Measurements from ENCODE around the gene TDP1. TPM values are rescaled to one million over a fixed set of nuclear protein-coding genes. Genes with fewer than 3 reads are reported as not detected.

TDP1 gene
- total RNA-seq, 4 donors from 2014 or later = 2.9 to 8.0 (median 7.3) TPM

DNA sequence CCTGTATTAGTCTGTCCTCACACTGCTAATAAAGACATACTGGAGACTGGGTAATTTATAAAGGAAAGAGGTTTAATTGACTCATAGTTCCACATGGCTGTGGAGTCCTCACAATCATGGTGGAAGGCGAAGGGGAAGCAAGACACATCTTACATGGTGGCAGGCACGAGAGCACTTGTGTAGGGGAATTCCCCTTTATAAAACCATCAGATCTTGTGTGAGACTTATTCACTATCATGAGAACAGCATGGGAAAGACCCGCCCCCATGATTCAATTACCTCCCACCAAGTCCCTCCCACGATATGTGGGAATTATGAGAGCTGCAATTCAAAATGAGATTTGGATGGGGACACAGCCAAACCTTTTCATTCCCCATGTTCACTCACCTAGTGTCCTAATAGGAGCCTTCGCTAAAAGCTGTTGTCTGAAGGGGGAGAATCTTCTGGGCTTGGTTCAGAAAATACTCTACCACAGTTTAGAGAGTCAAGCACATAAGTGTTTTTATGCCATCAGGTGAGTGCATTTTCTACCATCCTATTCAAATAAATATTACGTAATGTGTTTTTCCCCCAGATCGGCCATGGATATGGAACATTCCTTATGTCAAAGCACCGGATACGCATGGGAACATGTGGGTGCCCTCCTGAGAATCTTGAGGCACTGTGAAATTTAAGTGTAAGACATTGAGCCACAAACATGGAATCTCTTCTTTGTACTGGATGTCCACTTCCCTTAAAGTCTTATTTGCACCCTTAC, 86.9 kb downstream of the TDP1 start:
- Histone ChIP-seq H3K4me3 (replicated peaks in 1 of 3) (no peak overlapping the region), H3K36me3 (no peaks in the 10 kb centered on the region), H3K9me3 (no peaks in the 10 kb centered on the region), H3K4me1 (no peaks in the 10 kb centered on the region), H3K27ac (no peak overlapping the region), H3K27me3 (no peaks in the 10 kb centered on the region)
- intact Hi-C loops (cut with DNase I) = no loop called here
- no peak for DNase-seq
- TF ChIP-seq, protein P1, sequence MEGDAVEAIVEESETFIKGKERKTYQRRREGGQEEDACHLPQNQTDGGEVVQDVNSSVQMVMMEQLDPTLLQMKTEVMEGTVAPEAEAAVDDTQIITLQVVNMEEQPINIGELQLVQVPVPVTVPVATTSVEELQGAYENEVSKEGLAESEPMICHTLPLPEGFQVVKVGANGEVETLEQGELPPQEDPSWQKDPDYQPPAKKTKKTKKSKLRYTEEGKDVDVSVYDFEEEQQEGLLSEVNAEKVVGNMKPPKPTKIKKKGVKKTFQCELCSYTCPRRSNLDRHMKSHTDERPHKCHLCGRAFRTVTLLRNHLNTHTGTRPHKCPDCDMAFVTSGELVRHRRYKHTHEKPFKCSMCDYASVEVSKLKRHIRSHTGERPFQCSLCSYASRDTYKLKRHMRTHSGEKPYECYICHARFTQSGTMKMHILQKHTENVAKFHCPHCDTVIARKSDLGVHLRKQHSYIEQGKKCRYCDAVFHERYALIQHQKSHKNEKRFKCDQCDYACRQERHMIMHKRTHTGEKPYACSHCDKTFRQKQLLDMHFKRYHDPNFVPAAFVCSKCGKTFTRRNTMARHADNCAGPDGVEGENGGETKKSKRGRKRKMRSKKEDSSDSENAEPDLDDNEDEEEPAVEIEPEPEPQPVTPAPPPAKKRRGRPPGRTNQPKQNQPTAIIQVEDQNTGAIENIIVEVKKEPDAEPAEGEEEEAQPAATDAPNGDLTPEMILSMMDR (IDR thresholded peaks at IDR 0.05) = no peak
- TF ChIP-seq POLR2A (IDR thresholded peaks at IDR 0.05) = no peak
- WGBS, 2 donors = 85 to 91% methylated on average over 9 of the region's 9 CpGs

DNA sequence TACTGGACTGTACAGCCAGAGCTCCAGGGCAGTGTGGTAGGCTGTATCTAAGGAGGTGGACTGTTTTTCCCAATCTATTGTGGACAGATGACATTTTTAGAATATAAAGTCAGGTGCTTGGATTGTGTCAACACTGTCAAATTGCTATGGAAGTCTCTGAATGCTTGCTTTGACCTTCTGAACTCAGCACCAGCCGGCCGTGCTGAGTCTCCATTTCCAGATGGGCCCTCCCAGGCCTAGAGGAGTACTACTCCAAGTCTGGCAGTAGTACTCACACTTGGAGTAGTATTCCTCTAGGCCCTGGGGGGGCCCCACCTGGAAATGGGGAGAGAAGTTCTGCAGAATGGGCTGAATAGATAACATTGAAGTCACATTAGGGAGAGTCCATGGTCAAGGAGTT, 89.9 kb downstream of the TDP1 start:
- Histone ChIP-seq H3K9me3 (no peaks in the 10 kb centered on the region), H3K27ac (no peak overlapping the region), H3K36me3 (no peaks in the 10 kb centered on the region), H3K27me3 (no peaks in the 10 kb centered on the region), H3K4me3 (replicated peaks in 1 of 3) (no peak overlapping the region), H3K4me1 (no peaks in the 10 kb centered on the region)
- intact Hi-C loops (cut with DNase I) = no loop called here
- no peak for DNase-seq
- 76 to 83% methylated on average over 2 of the region's 2 CpGs for WGBS, 2 donors
- TF ChIP-seq POLR2A (IDR thresholded peaks at IDR 0.05) = no peak
- TF ChIP-seq, protein P1 (IDR thresholded peaks at IDR 0.05) = no peak

DNA sequence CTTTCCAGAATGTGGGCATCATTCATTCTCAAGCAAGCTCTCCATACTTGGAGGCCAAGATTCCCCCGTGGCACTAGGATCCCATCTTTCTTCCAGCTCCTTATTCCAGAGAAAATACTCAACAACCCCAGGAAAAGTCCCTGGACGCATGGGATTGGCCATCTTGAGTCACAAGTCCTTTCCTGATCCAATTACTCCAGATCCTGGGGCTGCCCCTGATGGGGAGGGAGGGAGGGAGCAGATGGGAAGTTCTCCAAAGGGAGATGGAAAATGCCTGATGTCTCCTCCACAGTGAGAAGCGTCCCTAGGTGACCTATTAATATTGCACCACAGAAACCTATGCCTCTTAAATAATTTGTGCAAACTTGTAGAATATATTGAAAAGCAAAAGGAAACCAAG, 93.7 kb downstream of the TDP1 start:
- no peak for TF ChIP-seq POLR2A (IDR thresholded peaks at IDR 0.05)
- TF ChIP-seq, protein P1 (IDR thresholded peaks at IDR 0.05) = no peak
- Histone ChIP-seq H3K27me3 (no peaks in the 10 kb centered on the region), H3K4me3 (replicated peaks in 1 of 3) (no peak overlapping the region), H3K27ac (no peak overlapping the region), H3K9me3 (no peaks in the 10 kb centered on the region), H3K4me1 (no peaks in the 10 kb centered on the region), H3K36me3 (no peaks in the 10 kb centered on the region)
- whole genome bisulfite sequencing, 2 donors = 73 to 74% methylated on average over 3 of the region's 3 CpGs
- DNase-seq = no peak
- intact Hi-C loops (cut with DNase I) = no loop called here

DNA sequence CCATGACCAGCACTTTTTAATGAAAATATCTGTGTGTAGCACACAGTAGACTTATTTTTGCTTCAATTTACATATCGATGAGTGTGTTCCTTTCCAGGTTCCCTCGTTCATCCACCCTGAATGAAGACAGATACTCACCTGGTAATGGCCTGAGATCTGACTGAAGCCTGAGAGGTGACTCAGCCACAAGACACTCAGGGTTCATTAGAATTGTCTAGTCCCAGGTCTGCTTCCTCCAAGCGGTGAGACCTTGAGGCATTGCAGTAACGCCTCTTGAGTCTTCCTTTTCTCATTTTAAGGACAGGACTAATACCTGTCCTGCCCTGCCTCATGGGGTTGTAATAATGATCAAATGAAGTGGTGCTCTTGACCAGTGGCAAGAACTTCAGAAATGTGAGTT, 94.5 kb downstream of the TDP1 start:
- 86 to 94% methylated on average over 4 of the region's 4 CpGs for WGBS, 2 donors

DNA sequence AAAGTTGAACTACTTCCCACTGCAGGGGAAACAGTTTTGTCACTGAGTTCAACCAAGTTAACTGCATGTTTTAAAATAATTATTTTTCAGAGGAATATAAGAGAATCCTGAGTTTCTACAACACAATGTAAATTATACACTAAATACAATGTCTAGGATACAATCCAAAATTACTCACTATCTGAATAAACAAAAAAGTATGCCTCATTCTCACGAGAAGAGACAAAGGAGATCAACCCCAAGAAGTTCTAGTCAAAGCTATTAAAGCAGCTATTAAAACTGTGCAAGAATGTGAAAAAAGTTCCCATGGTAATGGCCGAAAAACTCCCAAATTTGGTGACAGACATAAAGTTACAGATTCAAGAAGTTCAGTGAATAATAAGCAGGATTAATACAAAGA, 97.3 kb downstream of the TDP1 start:
- DNase-seq = no peak
- 75 to 84% methylated on average over 2 of the region's 2 CpGs for WGBS, 2 donors
- intact Hi-C loops (cut with DNase I) = no loop called here
- no peaks in the 10 kb centered on the region for H3K36me3 ChIP-seq
- H3K4me3 ChIP-seq (replicated peaks in 1 of 3) = no peak overlapping the region
- no peaks in the 10 kb centered on the region for H3K27me3 ChIP-seq
- TF ChIP-seq POLR2A (IDR thresholded peaks at IDR 0.05) = no peak
- TF ChIP-seq, protein P1 (IDR thresholded peaks at IDR 0.05) = no peak
- H3K27ac ChIP-seq = no peak overlapping the region
- H3K9me3 ChIP-seq = no peaks in the 10 kb centered on the region
- no peaks in the 10 kb centered on the region for H3K4me1 ChIP-seq

More for the DNA sequence above, 94.5 kb downstream of the TDP1 start:
- DNase-seq = no peak
- intact Hi-C loops (cut with DNase I) = no loop called here
- H3K36me3 ChIP-seq = no peaks in the 10 kb centered on the region
- no peaks in the 10 kb centered on the region for H3K27me3 ChIP-seq
- no peak overlapping the region for H3K27ac ChIP-seq
- H3K9me3 ChIP-seq = no peaks in the 10 kb centered on the region
- no peak for TF ChIP-seq POLR2A (IDR thresholded peaks at IDR 0.05)
- TF ChIP-seq, protein P1 (IDR thresholded peaks at IDR 0.05) = no peak
- H3K4me1 ChIP-seq = no peaks in the 10 kb centered on the region
- H3K4me3 ChIP-seq (replicated peaks in 1 of 3) = no peak overlapping the region
